Posterior cingulate gyrus (tissue), 11 donors: Measurements from ENCODE around the gene ANO4.
A peak's percentile ranks its signal among the peaks of the same experiment; 100 is the strongest.
"Not testable (repeated sequence)": the region's sequence is repeated elsewhere in the genome, so short reads cannot be mapped to it uniquely, and the experiment has no call there.

Source experiments
- DNase-seq, 10 donors: peaks; one replicate each; pipeline versions ENCODE4 v3.0.0 to v3.0.0-alpha.2; 2020 to 2021; ENCODE audit warnings: mixed read lengths in 3 of 10
- intact Hi-C: fragments of 100-400 bp; cut with DNase I; formaldehyde crosslinking; loops from one replicate; pipeline ENCODE4 v1.15.1; 2023

The ANO4 gene

DNA sequence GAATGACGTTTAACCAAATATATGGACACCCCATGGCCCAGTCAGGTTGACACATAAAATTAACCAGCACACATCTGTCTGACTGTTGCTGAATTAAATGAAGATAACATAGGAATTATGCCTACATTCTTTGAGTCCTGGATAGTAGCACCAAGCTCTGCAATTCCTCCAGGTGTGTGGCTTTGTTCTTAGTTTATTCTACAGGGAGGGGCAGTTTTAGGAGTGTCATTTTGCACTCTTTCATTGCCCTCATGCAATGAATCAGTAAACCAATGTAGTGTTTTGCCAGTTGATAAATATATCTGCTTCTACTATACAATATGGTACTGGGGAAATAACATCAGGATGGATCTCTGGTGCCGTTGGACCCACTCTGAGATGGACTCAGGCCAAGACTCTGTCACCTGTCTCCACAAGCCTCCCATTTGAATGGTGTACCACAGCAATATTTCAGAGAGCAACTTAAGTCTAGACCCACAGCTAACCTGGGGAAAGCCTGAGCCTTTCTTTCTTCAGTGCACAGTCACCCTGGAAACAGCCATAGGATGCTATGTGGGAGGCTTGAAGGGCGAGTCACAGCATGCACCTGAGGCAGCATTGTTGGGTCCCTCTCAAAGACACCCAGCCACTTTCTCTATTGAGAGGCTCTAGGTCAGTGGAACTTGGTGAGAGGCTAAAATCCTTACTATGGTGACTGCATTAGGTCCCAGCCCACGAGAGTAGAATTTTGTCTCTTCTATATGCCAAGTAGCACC lies 73.2 kb downstream of the ANO4 start:
- intact Hi-C loops: no loop called here

DNA sequence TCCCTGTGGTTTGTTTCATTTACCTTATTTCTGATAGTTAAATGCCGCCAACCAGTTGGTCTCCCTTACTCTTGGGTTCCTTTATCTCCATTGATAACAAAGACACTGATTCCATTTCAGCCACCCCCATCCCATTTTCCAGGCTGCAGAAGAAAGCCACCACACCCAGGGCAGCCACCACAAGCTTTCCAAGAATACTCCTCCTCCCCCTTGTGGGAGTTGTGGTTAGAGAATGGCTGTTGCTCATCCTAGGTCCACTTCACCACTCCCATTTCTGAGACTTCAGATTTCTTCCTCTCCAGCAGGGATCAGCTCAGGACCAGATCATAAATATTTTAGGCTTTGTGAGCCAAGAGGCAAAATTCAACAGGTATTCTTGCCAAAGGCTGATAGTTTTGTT lies 73.9 kb downstream of the ANO4 start:
- intact Hi-C loops: no loop called here
- DNase-seq: no peak

More for the DNA sequence above, 73.2 kb downstream of the ANO4 start:
- DNase-seq: no peak

DNA sequence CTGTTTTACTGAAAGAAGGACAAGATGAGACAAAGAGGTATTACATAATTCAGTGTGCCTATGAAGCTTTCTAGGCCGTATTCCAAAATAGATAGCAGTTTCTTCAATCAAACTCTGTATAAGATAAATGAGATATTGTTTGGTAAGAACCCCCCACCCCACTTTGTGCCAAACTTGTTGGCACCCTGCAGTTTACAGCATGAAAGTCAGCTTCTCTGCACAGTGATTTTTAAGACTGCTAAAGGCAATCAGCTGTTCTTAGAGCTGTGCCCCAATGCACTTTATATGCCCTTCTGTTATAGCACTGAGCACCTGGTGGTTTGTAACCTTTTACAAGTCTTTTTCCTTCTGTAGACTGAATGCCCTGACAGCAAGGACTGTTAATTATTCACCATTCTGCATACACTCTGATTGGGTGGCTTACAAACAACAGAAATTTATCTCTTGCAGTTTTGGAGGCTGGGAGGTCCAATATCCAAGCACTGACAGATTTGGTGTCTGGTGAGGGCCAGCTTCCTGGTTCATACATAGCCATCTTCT lies 76.7 kb downstream of the ANO4 start:
- DNase-seq: no peak
- intact Hi-C loops: no loop called here

DNA sequence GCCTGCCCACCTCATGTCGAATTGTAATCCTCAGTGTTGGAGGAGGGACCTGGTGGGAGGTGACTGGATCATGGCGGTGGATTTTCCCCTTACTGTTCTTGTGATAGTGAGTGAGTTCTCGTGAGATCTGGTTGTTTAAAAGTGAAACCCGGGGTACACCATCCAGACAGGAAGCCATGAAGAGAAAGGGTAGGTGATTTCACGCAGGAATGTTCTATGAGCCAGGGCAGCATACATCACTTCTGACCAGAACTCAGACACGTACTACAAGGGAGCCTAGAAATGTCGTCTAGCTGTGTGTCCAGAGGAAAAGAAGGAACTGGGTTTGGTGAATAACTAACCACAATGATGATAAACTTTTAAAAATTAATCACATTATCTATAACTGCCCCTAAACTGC lies 80.6 kb downstream of the ANO4 start:
- intact Hi-C loops: no loop called here
- no peak for DNase-seq

DNA sequence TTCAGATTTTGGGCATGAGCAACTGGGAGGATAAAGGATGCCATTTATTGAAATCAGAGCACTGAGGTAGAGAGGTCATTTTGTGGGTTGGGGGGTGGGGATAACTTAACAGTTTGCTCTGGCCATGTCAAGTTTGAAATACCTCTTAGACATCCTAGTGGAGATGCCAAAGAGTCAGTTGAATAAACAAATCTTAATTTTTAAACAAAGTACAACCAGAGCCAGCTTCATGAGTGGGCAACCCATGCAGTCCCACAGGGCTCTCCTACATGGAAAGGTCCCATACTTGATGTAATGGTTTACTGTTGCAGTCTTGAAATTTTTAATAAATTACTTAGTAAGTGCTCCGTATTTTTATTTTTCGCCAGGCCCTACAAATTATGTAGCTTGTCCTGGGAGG lies 81.2 kb downstream of the ANO4 start:
- DNase-seq: no peak
- intact Hi-C loops: no loop called here

DNA sequence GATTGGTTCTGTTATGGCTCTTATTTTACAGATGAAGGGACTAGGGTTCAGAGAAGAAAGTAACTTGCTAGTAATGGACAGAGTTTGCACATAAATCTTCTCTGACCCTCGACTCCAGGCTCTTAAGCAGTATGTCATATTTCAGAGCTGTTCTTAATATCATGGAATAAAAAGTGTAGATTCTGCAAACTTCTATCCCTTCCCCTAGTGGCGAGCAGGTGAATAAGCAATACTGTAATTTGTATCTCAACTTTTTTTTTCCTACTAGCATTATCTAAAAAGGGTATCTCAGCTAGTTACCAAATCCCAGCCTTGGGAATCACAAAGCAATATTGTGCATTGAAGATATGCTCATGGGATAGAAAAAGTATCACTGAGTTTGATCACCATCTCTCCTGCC lies 83.2 kb downstream of the ANO4 start:
- no peak for DNase-seq
- intact Hi-C loops: no loop called here

DNA sequence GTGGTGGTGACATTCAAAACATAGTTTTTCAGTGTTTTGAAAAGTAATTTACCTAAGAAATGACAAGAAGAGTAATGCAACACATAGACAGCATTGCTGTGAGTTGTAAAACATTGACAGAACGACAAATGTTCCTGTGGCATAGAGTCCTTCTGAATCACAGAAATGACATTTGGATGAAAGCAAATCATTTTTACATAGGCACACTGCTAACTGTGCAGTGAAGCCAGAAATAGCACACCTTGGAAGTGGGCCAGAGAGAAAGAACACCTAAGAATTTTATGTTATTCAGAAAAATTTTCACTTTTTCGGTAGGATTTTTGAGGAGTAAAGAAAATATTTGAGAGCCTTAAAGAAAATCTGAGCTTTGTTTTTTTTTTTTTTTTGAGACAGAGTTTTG lies 100.6 kb downstream of the ANO4 start:
- intact Hi-C loops: no loop called here

DNA sequence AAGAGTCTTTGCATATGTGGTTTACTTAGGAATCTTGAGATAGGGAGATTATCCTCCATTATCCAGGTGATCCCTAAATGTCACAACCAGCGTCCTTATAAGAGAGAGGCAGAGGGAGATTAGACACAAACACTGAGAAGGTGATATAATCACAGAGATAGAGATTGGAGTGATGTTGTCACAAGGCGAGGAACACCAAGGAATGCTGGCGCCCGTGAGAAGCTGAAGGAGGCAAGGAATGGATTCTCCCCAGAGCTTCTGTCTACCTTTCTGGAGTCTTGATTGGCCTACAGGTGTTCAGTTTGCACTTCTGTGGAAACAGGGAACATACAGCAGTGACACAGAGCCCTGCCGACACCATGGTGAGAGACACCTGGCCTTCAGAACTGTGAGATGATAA lies 101.6 kb downstream of the ANO4 start:
- intact Hi-C loops: no loop called here
- DNase-seq: no peak

More for the DNA sequence above, 100.6 kb downstream of the ANO4 start:
- no peak for DNase-seq

DNA sequence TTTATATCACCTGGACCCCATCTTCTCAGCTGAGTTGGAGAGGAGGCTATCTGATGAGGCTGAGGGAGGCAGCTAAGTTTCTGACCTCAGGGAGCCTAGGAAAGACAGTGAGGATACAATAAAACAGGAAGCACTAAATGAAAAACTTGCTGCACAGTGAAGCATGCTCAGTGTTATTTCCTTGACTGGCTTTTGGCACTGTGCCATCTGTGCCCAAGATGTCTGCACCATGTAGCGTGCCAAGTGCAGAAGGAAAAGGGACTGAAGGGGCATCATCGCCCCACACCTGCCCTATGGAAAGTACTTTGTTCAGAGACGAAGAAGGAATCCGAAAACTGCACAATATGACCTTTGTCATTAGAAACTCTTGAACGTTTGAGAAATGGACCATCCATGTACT lies 102.7 kb downstream of the ANO4 start:
- DNase-seq: peak in 1 of 10 donors; percentile 55
- intact Hi-C loops: no loop called here

DNA sequence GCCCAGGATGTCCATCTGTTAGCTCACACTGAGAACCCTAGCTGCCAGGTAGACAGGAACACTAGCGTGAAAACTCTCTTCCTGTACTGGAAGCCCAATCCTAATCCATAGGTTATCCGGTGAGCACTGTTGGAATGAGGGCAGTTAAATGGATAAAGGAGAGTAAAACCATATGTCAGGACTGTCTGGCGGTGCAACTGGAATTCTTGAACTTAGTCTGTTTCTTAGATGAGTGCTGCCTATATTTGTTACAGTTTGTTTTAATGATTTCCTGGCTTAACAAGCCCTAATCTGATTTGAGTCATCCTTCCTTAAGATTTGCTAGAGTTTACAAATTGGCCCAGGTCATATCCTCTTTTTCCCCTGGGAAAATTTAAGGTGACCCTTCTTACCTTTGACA lies 104.7 kb downstream of the ANO4 start:
- intact Hi-C loops: no loop called here
- no peak for DNase-seq

DNA sequence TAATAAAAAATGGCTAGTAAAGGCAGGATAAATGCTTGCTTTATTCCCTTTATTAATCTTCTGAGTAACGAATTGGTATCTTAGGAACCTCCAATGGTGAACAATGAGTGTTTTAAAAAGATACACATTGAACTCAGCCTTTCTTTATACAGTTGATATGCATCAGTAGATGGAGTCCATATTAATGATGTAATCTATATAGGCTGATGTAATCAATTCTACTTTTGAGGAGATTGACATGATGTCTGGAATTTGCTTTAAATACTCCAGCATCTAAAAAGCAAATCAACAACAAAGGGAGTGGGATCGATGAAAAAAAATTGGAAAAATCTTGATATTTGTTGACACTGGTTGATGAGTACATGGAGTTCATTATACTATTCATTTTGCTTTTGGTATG lies 106.2 kb downstream of the ANO4 start:
- intact Hi-C loops: no loop called here
- DNase-seq: no peak

DNA sequence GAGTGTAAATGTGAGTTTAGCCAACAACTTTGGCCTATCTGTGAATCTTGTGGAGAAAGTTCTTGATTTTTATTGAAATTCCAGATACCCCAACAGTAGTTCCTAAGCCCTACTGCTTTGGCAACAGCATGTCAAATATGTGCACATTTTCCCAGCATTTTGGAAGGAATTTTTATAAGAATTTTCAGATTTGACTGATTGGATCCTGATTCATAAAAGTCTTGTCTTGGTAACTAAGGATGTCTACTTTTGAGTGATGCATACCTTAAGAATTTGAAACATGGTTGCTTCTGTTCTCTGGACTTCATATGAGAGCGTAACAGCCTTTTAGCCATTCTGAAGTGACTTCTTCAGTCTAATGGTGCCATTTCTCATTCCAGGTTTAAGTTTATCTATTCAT lies 106.7 kb downstream of the ANO4 start:
- intact Hi-C loops: no loop called here
- no peak for DNase-seq

DNA sequence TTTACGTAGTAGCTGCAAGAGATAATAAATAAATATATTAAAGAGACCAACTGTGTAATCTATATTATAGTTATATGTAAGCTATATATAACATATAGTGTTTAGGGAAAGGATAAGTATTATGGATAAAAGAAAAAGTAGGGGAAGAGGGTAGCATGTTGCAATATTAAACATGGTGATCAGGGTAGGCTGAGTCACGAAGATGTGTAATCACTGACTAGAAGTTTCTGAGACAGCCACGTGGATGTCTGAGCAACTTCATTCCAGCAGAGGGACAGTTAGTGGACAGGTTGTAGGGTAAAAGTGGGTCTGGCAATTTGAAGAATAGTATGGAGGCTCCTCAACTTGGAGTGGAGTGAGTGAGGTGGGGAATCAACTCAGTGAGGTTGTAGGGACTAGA lies 109.7 kb downstream of the ANO4 start:
- intact Hi-C loops: no loop called here
- DNase-seq: no peak

DNA sequence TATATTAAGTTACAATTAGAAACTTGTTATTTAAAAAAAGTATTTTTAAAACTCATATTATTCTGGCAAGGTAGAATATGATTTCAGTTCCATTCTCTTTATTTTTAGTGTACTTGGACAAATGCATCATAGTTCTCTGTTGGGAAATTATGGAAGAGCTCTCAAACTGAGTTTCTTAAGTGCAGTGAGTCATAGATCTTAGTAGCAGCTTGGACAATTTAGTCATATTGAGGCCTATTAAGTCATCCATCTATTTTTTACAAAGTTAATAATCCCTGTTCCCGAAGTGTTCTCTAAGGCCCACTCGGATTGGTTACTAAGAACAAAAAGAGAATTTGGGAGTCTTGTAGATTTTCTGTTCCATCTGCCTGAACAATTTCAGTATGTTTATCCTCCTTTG lies 113.9 kb downstream of the ANO4 start:
- intact Hi-C loops: no loop called here
- DNase-seq: no peak

DNA sequence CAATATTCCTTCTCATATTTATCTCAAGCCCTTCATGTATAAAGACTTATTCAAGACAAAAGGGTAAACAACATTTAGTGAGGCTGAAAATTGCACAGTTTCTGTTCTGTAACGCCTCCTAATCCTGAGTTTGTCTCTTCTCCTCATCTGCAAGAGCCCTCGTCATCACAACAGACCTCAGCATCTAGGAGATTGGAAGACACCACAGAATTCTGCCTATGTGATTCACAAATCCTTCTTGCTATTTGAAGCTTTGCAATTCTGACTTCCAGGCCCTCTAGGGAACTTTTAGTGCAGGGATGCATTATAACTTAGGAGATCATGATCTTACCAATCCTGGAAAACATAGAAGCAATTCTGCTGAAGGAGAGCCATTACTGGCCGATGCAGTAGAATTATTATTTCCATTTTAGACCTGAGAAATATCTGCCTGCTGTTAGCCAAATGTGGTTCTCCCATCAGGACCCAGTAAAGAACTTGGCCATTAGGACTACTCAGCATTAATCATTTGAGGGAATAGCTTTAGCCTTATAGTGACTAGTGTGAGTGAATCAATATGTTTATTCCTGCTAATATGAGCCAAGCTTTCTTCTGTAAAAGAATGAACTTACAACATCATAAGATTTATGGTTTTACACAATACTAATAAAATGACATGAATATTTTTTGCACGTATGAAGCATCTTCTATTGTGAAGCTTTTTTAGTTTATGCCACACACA lies 119.5 kb downstream of the ANO4 start:
- intact Hi-C loops: no loop called here
- DNase-seq: no peak

DNA sequence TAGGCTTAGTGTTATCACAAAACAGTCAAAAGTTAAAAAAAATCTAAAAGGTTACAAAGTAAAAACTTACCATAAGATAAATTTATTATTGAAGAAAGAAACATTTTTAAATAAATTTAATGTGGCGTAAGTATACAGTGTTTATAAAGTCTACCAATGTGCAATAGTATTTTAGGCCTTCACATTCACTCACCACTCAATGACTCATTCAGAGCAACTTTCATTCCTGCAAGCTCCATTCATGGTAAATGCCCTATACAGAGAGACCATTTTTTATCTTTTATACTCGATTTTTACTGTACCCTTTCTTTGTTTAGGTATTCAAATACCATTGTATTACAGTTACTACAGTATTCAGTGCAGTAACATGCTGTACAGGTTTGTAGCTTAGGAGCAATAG lies 124.5 kb downstream of the ANO4 start:
- intact Hi-C loops: no loop called here
- DNase-seq: no peak

DNA sequence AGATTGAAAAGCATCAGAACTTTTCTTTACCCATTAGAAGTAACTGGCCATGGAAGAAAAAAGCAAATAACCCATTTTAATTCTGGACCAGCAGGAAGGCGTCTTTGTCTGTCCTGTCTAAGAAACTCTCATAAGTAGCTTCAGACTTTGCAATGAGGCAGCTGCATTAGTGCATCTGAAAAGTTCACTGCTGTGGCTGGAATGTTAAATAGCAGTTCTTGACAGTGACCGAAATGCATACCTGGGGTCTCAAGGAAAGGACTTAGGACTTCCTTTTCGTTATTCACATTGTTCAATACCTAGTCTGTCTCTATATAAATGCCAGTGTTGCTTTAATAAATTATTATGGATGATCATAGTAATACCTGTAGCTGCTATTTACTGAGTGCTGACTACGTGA lies 125.9 kb downstream of the ANO4 start:
- intact Hi-C loops: no loop called here
- DNase-seq: no peak

DNA sequence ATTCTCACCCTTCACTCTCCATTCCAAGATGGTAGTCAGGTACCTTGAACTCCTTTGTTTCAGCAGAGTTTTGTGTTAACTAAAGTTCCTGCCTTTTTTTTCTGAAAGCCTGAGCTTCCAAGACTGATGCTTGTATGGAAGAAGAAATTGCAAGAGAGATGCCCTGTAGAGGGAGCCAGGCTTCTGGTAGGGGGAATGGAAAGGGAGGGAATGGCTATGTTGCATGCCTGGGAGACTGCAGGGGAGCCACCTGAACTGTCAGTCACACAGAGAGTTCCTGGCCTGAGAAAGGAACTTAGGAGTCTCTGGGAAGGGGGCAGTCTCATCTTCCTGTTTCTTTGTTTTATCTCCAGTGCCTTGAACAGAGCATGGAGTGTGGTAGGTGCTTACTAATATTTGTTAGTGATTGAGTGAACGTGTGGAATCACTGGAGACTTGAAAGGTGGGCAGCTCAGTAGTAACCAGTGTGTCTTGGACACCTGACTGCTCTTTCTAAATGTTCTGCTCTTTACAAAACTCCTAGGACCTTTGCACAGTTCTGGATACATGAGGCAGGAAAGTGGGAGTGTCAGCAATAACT lies 132.2 kb downstream of the ANO4 start:
- intact Hi-C loops: no loop called here
- no peak for DNase-seq

DNA sequence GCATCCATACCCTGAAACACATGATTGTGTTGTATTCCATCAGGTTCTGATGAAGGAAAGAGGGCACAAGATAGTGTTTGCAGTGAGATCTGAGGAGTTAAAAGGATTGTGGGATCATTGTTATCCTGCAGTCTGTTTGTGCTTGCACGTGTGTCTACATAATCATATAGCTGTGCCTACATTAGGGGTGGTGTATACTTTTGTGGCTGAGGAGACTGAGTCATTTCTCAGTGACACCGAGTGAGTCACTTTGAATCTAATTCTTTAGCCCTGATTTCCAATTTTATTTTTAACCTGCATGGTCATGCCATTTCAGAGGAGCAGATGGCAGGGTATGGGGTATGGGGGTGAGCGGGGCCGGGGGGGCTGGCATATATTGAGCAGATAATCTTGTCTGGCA lies 133.2 kb downstream of the ANO4 start:
- no peak for DNase-seq
- intact Hi-C loops: no loop called here

DNA sequence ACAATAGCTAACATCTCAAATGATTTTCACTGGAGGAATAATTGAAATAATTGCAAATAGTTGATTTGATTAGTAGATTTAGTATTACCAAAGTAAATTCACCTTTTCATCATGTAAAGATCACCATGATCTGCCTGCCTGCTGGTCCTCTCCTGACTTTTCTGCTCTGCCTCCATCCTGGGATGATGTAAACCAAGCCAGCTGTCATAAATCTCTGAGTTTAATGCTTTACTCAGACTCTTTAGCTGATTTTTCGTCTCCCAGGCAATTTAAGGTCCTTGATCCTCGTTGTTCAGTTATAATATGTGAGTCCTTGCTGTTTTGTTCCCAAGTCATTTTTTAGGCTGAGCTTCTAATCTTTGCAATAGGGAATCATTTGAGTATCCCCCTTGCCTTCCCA lies 138.0 kb downstream of the ANO4 start:
- intact Hi-C loops: no loop called here
- DNase-seq: no peak

DNA sequence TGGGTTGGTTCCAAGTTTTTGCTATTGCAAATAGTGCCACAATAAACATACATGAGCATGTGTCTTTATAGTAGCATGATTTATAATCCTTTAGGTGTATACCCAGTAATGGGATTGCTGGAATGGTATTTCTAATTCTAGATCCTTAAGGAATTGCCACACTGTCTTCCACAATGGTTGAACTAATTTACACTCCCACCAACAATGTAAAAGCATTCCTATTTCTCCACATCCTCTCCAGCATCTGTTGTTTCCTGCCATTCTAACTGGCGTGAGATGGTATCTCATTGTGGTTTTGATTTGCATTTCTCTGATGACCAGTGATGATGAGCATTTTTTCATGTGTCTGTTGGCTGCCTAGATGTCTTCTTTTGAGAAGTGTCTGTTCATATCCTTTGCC lies 139.0 kb downstream of the ANO4 start:
- intact Hi-C loops, DNase-seq: not testable (repeated sequence)

DNA sequence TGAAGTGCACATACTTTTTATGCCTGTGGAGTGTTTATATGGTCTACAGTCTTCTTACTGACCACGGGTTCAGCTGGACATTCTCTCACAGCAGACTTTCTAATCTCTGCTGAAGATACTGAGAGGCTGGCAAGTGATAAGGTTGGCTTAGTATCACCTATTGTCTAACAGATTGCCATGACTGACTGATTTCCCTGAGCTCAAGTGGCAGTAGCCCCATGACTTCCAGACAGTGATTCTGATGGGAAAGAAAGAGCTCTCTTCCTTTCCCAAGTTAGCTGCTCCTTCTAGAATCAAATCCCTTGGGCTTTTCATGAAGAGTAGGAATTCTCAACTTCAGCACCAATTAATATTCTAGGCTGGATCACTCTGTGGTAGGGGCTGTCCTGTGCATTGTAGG lies 141.4 kb downstream of the ANO4 start:
- intact Hi-C loops: no loop called here
- no peak for DNase-seq
